ENCODE measurements around the gene TAB2.

GRCh38 chr6:149410557-149410956 lies 93.0 kb downstream of the TAB2 start:
- TF ChIP-seq POLR2A (IDR thresholded peaks at IDR 0.05) (no peak), CTCF (IDR thresholded peaks at IDR 0.05) (no peak)

All from uterus (tissue), 2 donors.